ENCODE measurements around the gene TDRD5. TPM values are rescaled to one million over a fixed set of nuclear protein-coding genes. Genes with fewer than 3 reads are reported as not detected.

TDRD5 gene
- polyA plus RNA-seq, 5 donors, result 0.19 to 0.55 (median 0.41) TPM

Other genes with a start within 250 kb of the TDRD5 start
- gene AXDND1, start 225.9 kb upstream of the TDRD5 start, polyA plus RNA-seq (ENCODE audit: insufficient read depth in 1 of 5, insufficient read length in 5 of 5, low replicate concordance in 1 of 5), result under 1 TPM; 0.42 to 0.79 (median 0.51) TPM
- 1 to 10 TPM in 1 of 5 donors, not detected in 4; 1.9 TPM for gene NPHS2, start 15.9 kb upstream of the TDRD5 start, polyA plus RNA-seq (ENCODE audit: insufficient read depth in 1 of 5, insufficient read length in 5 of 5, low replicate concordance in 1 of 5)
- gene FAM163A, start 151.5 kb downstream of the TDRD5 start, polyA plus RNA-seq (ENCODE audit: insufficient read depth in 1 of 5, insufficient read length in 5 of 5, low replicate concordance in 1 of 5), result under 1 TPM; 0.06 to 0.22 (median 0.10) TPM